ENCODE measurements around the gene OR11G2.
"Not testable (repeated sequence)": the region's sequence is repeated elsewhere in the genome, so short reads cannot be mapped to it uniquely, and the experiment has no call there.

The OR11G2 gene

DNA sequence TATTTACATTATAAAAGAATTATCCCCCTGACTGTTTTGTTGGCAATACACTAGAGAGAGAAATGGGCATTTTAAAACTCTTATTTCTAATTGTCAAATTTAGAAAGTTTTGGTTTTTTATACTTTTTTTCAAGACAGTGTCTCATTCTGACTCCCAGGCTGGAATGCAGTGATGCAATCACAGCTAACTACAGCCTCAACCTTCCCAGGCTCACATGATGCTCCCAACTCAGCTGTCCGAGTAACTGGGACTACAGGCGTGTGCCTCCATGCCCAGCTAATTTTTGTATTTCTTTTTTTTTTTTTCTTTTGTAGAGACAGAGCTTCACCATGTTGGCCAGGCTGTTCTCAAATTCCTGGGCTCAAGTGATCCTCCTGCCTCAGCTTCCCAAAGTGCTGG, 24.5 kb downstream of the OR11G2 start:
- no peak for FAIRE-seq
- no peak for DNase-seq (ENCODE audit: extremely low spot score, insufficient read length, low read depth)

DNA sequence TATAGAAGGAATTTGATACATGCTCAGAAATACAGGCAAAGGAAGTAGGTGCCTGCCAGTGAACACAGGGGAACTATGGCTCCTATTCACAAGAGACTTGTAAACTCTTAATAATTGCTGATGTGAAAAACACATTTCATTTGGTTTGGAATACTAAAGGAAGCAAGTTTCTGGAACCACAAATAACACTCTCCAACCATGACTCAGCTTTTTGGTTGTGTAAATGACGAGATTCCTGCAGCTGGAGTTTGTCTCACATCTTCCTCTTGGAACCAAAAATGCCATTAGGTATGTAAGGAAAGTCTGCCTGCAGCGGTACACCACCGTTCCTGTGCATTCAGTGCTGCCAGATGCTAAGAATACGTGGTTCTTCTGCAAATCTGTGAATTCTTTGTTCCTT, 28.3 kb downstream of the OR11G2 start:
- FAIRE-seq (no peak), DNase-seq (ENCODE audit: extremely low spot score, insufficient read length, low read depth) (no peak)

DNA sequence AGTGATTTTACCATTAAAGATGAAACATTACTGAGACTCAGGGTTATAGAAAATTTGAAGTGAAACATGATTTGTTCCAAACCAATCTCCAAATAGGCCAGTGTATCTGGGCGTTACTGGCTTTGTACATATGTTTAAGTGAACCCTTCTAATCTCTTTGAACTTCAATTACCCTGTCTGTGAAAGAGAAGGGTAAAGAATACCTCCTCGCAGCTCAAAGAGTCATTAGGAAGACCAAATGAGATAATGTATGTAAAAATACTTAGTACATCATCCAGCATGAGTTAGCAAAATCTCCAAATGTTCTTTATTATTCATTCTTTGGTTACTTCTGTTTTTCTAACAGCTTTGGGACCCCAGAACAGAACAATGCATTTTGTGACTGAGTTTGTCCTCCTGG, 32.7 kb downstream of the OR11G2 start, which contains the start of gene OR11H6:
TSS of gene OR11H6 (plus strand) at position 301 of the 400 bp plus-strand sequence. CDS start at position 301, 0 bp downstream.
- no peak for FAIRE-seq

DNA sequence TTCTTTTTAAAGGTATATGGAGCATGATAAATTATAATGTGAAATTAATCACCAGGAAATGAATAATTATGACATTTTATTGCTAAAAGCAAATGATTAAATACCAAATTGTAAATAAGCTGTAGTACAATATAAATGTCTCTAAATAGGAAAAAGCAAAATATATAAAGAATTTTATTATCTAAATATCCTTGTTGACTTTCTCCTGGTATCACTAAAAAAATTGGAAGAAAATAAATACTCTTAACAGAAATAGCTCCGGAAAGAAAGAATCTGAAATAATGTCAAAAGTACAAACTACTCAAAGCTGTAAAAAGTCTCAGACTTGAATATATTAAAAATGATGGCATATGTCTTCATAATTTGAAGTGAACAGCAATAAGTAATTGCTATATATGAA, 38.0 kb downstream of the OR11G2 start, which contains the start of gene OR11H7:
TSS of gene OR11H7 (plus strand) at position 301 of the 400 bp plus-strand sequence.
- DNase-seq (ENCODE audit: extremely low spot score, insufficient read length, low read depth) (no peak), FAIRE-seq (no peak)

More for the DNA sequence above, 32.7 kb downstream of the OR11G2 start, which contains the start of gene OR11H6:
- no peak for DNase-seq (ENCODE audit: extremely low spot score, insufficient read length, low read depth)

DNA sequence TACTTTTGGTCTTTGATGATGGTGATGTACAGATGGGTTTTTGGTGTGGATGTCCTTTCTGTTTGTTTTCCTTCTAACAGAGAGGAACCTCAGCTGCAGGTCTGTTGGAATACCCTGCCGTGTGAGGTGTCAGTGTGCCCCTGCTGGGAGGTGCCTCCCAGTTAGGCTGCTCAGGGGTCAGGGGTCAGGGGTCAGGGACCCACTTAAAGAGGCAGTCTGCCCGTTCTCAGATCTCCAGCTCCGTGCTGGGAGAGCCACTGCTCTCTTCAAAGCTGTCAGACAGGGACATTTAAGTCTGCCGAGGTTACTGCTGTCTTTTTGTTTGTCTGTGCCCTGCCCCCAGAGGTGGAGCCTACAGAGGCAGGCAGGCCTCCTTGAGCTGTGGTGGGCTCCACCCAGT, 44.7 kb downstream of the OR11G2 start:
- FAIRE-seq; DNase-seq (ENCODE audit: extremely low spot score, insufficient read length, low read depth): not testable (repeated sequence)

DNA sequence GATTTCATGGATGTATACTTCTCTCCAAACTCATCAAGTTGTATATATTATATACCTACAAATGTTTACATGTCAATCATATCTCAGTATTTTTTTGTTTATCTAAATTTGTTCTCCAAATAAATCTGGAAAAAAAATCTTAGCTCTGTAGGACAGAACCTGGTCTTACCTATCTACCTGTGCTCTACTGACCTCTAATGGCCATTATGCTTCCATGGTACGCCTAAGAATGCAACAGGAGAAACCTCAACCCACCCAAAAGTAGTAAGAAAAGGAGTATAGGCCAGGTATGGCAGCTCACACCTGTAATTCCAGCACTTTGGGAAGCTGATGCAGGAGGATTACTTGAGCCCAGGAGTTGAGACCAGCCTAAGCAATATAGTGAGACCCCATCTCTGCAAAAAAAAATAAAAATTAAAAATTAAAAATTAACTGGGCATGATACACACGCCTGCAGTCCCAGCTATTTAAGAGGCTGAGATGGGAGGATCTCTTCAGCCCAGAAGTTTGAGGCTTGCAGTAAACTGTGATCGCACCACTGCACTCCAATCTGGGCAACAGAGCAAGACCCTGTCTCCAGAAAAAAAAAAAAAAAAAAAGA, 57.0 kb downstream of the OR11G2 start:
- FAIRE-seq: no peak
- no peak for DNase-seq (ENCODE audit: extremely low spot score, insufficient read length, low read depth)
